Hindlimb muscle (tissue), 1 donor: ENCODE results near the gene LSM14A. TPM values are rescaled to one million over a fixed set of nuclear protein-coding genes. Genes with fewer than 3 reads are reported as not detected.
A peak's percentile ranks its signal among the peaks of the same experiment; 100 is the strongest.

ENCODE experiments used
- DNase-seq: peaks from one replicate; pipeline ENCODE4 v3.0.0-alpha.2; 2013
- polyA plus RNA-seq: library from polyadenylated mRNA; unstranded; fragments of 120-200 nt; gene quantifications from one replicate; pipeline ENCODE4 v1.2.1, GENCODE V29; 2013; ENCODE audit not compliant: insufficient read length

Gene LSM14A
- polyA plus RNA-seq, 1 donor, result 83.6 TPM

GRCh38 chr19:34259367-34260095 lies 87.2 kb downstream of the LSM14A start:
- DNase-seq, result no peak

GRCh38 chr19:34260771-34261173 lies 88.5 kb downstream of the LSM14A start:
- DNase-seq, result peak; percentile 27

- no peak for DNase-seq
These were observed 89.2 kb downstream of the LSM14A start for GRCh38 chr19:34261334-34262109.

GRCh38 chr19:34263745-34264237 lies 91.5 kb downstream of the LSM14A start:
- no peak for DNase-seq

- no peak for DNase-seq
These were observed 92.9 kb downstream of the LSM14A start for GRCh38 chr19:34265221-34265650.

GRCh38 chr19:34269081-34269480 lies 96.8 kb downstream of the LSM14A start:
- no peak for DNase-seq

GRCh38 chr19:34269489-34269888 lies 97.2 kb downstream of the LSM14A start:
- no peak for DNase-seq

GRCh38 chr19:34269968-34270621 lies 97.8 kb downstream of the LSM14A start:
- DNase-seq, result peak; percentile 58

GRCh38 chr19:34273121-34273520 lies 100.8 kb downstream of the LSM14A start:
- no peak for DNase-seq

- no peak for DNase-seq
These were observed 102.1 kb downstream of the LSM14A start for GRCh38 chr19:34274284-34274826.

GRCh38 chr19:34274827-34275625 lies 102.7 kb downstream of the LSM14A start:
- no peak for DNase-seq

- no peak for DNase-seq
These were observed 103.4 kb downstream of the LSM14A start for GRCh38 chr19:34275705-34276104.

- no peak for DNase-seq
These were observed 104.3 kb downstream of the LSM14A start for GRCh38 chr19:34276614-34277013.

- DNase-seq, result no peak
These were observed 104.9 kb downstream of the LSM14A start for GRCh38 chr19:34277244-34277643.

- DNase-seq, result no peak
These were observed 106.5 kb downstream of the LSM14A start for GRCh38 chr19:34278783-34279182.

Other genes starting within 250 kb of the LSM14A start
- gene GARRE1, start 82.0 kb downstream of the LSM14A start, polyA plus RNA-seq, result 25.4 TPM
- gene GPI, start 192.7 kb downstream of the LSM14A start, polyA plus RNA-seq, result 201 TPM
- 13.6 TPM for gene PDCD2L, start 231.9 kb downstream of the LSM14A start, polyA plus RNA-seq